ENCODE data around the gene SCNN1A. TPM values are rescaled to one million over a fixed set of nuclear protein-coding genes. Genes with fewer than 3 reads are reported as not detected.

SCNN1A gene
- total RNA-seq, 1 experiment from 2014 or later = 111 TPM

GRCh38 chr12:6383572-6384498 lies 8.5 kb upstream of the SCNN1A start, which contains the start of gene LTBR:
Gene LTBR, plus strand, starts transcription at chr12:6384162. Its CDS starts 197 bp downstream, at chr12:6384359.
- Histone ChIP-seq H3K9ac (ENCODE audit: extremely low read depth, insufficient read length, low read length) (no peak within 1 kb of the TSS), H3K14ac (ENCODE audit: insufficient read depth, low read length) (peak within 1 kb of the TSS; percentile 66; the same call in 1 of the 2 replicates), H2BK12ac (ENCODE audit: insufficient read length, low read depth, low read length) (no peak within 1 kb of the TSS), H3K4me1 (ENCODE audit: insufficient read depth, low read length) (peaks cover 8% of the 10 kb centered on the region), H3K18ac (ENCODE audit: insufficient read length, low read depth, low read length) (peak within 1 kb of the TSS; percentile 11), H4K20me1 (ENCODE audit: control insufficient read depth, insufficient read depth, insufficient read length) (no peaks in the 10 kb centered on the region), H4K8ac (replicated peaks; ENCODE audit: insufficient read length, low read depth, low read length) (no peak within 1 kb of the TSS), H2BK120ac (ENCODE audit: low read depth, low read length, poor library complexity, severe bottlenecking) (no peak within 1 kb of the TSS), H3K23me2 (ENCODE audit: insufficient read length, low read depth, low read length, poor library complexity, severe bottlenecking) (no peaks in the 10 kb centered on the region), H3K4me2 (ENCODE audit: insufficient read depth, insufficient read length, low read length) (no peak within 1 kb of the TSS), H3K4ac (ENCODE audit: low read depth, low read length) (no peak within 1 kb of the TSS), H3K56ac (ENCODE audit: insufficient read length, low read depth, low read length) (no peak within 1 kb of the TSS), H2BK15ac (ENCODE audit: low read depth, low read length) (no peak within 1 kb of the TSS; the same call in 1 of the 2 replicates), H4K5ac (ENCODE audit: insufficient read length, low read depth, low read length) (no peak within 1 kb of the TSS), H2AK5ac (ENCODE audit: insufficient read length, low read length) (no peak within 1 kb of the TSS), H2BK20ac (ENCODE audit: low read depth, low read length, poor library complexity, severe bottlenecking) (no peak within 1 kb of the TSS), H4K91ac (ENCODE audit: insufficient read length, low read depth, low read length) (no peak within 1 kb of the TSS), H3K79me2 (ENCODE audit: insufficient read depth, low read length) (no peaks in the 10 kb centered on the region), H3K27me3 (ENCODE audit: insufficient read depth, low read length) (no peaks in the 10 kb centered on the region; the same call in 1 of the 2 replicates), H3K27ac (ENCODE audit: insufficient read length, low read depth, low read length) (no peak within 1 kb of the TSS), H3K79me1 (ENCODE audit: insufficient read depth, low read depth, low read length, poor library complexity, severe bottlenecking) (no peaks in the 10 kb centered on the region), H3K9me3 (ENCODE audit: control insufficient read depth, low read depth, low read length) (no peaks in the 10 kb centered on the region), H3T11ph (ENCODE audit: low read length) (no peak within 1 kb of the TSS), H3K23ac (ENCODE audit: insufficient read length, low read depth, low read length) (no peak within 1 kb of the TSS), H2AFZ (ENCODE audit: low read length) (no peak within 1 kb of the TSS), H2BK5ac (ENCODE audit: insufficient read length, low read length) (no peak within 1 kb of the TSS)
- Mint-ChIP-seq H3K36me3 (ENCODE audit: insufficient read depth in 1 of 3, low read depth in 3 of 3) (no peaks in the 10 kb centered on the region), H3K9me3 (no peaks in the 10 kb centered on the region; a peak in 2 of 5 replicates), H3K27ac (peak within 1 kb of the TSS in 2 of 3 experiments; percentile 36 to 79; a peak in 1 of 7 replicates), H3K4me1 (peaks cover 59 to 61% of the 10 kb centered on the region in 2 experiments), H3K4me3 (no peak within 1 kb of the TSS; a peak in 1 of 5 replicates), H3K27me3 (ENCODE audit: low read depth) (peaks cover 34% of the 10 kb centered on the region)
- peak; percentile 82 for DNase-seq
- WGBS (ENCODE audit: extremely low coverage, insufficient read length, low lambda C conversion rate) = no CpG with 5 or more reads among the region's 62 CpGs
- TF ChIP-seq CTCF (conservative IDR thresholded peaks at IDR 0.05) = no peak

All from H9 (cell line).